Thoracic aorta (tissue), 2 donors: Measurements from ENCODE around the gene SIGLECL1. TPM values are rescaled to one million over a fixed set of nuclear protein-coding genes. Genes with fewer than 3 reads are reported as not detected.

ENCODE experiments used
- ATAC-seq: fragments of 150-250 bp; one replicate; pipeline ENCODE4 v1.8.0; 2017; ENCODE audit warnings: low read depth; ENCODE audit not compliant: insufficient number of reproducible peaks, low FRiP score
- DNase-seq: peaks from one replicate; pipeline ENCODE4 v3.0.0-alpha.2; 2020; ENCODE audit warnings: low spot score
- H3K27ac ChIP-seq, 2 donors: fragments of 200-600 bp; sonication (generic); 1 replicate in 1 of 2; 2 replicates in 1 of 2; pipeline ENCODE4 v1.5.1; 2016; ENCODE audit warnings: mild to moderate bottlenecking in 2 of 2, moderate library complexity in 2 of 2
- H3K27me3 ChIP-seq: fragments of 200-600 bp; sonication (generic); replicated peaks from 2 replicates; pipeline ENCODE4 v1.6.0; 2016; ENCODE audit warnings: mild to moderate bottlenecking; ENCODE audit not compliant: insufficient read depth
- H3K36me3 ChIP-seq: fragments of 200-600 bp; sonication (generic); one replicate; pipeline ENCODE4 v1.5.1; 2016
- H3K4me1 ChIP-seq, 2 donors: fragments of 200-600 bp; sonication (generic); 1 replicate in 1 of 2; 2 replicates in 1 of 2; pipeline versions ENCODE4 v1.5.1 to v1.6.0; 2016; ENCODE audit warnings: low read depth in 2 of 2, mild to moderate bottlenecking in 1 of 2; ENCODE audit not compliant: control insufficient read depth in 1 of 2
- H3K4me3 ChIP-seq: fragments of 200-600 bp; sonication (generic); 2 replicates; pipeline ENCODE4 v1.5.1; 2016; ENCODE audit warnings: mild to moderate bottlenecking
- H3K9me3 ChIP-seq: fragments of 200-600 bp; sonication (generic); 2 replicates; pipeline ENCODE4 v1.5.1; 2016
- CTCF ChIP-seq: fragments of 200-600 bp; sonication (generic); IDR thresholded peaks from one replicate; pipeline ENCODE4 v1.5.1; 2019; ENCODE audit warnings: antibody characterized with exemption
- total RNA-seq, 2 donors: library from RNA; depleted of rRNA; stranded (reverse); fragments of >200 nt; gene quantifications; one replicate each; pipeline versions ENCODE4 v1.1.0 to v1.2.3, GENCODE V29; 2016

Gene SIGLECL1
- total RNA-seq, 2 donors from 2014 or later, result not detected

GRCh38 chr19:51272183-51272810, 21.4 kb downstream of the SIGLECL1 start:
- no peak overlapping the region for H3K27ac ChIP-seq
- H3K27me3 ChIP-seq, result no peaks in the 10 kb centered on the region
- no peaks in the 10 kb centered on the region for H3K4me1 ChIP-seq
- ATAC-seq (no peak), DNase-seq (no peak)
- TF ChIP-seq CTCF, result no peak
- no peaks in the 10 kb centered on the region for H3K9me3 ChIP-seq
- H3K4me3 ChIP-seq, result no peak overlapping the region
- no peaks in the 10 kb centered on the region for H3K36me3 ChIP-seq

- Histone ChIP-seq H3K4me3 (no peak overlapping the region), H3K9me3 (no peaks in the 10 kb centered on the region), H3K4me1 (no peaks in the 10 kb centered on the region), H3K27ac (no peak overlapping the region), H3K36me3 (no peaks in the 10 kb centered on the region), H3K27me3 (no peaks in the 10 kb centered on the region)
- ATAC-seq (no peak), DNase-seq (no peak)
- no peak for TF ChIP-seq CTCF
Observed at GRCh38 chr19:51274049-51274770, 23.3 kb downstream of the SIGLECL1 start.

GRCh38 chr19:51277112-51277511, 26.2 kb downstream of the SIGLECL1 start:
- H3K4me1 ChIP-seq, result no peaks in the 10 kb centered on the region
- ATAC-seq (no peak), DNase-seq (no peak)
- H3K27me3 ChIP-seq, result no peaks in the 10 kb centered on the region
- H3K4me3 ChIP-seq, result no peak overlapping the region
- no peak overlapping the region for H3K27ac ChIP-seq
- no peak for TF ChIP-seq CTCF
- H3K36me3 ChIP-seq, result no peaks in the 10 kb centered on the region
- H3K9me3 ChIP-seq, result no peaks in the 10 kb centered on the region

GRCh38 chr19:51282335-51282734, 31.5 kb downstream of the SIGLECL1 start:
- H3K9me3 ChIP-seq, result no peaks in the 10 kb centered on the region
- H3K27me3 ChIP-seq, result no peaks in the 10 kb centered on the region
- no peak for TF ChIP-seq CTCF
- no peak overlapping the region for H3K27ac ChIP-seq
- no peak overlapping the region for H3K4me3 ChIP-seq
- DNase-seq, result no peak
- H3K36me3 ChIP-seq, result no peaks in the 10 kb centered on the region
- H3K4me1 ChIP-seq, result no peaks in the 10 kb centered on the region
- no peak for ATAC-seq

GRCh38 chr19:51285682-51286081, 34.8 kb downstream of the SIGLECL1 start:
- DNase-seq, result no peak
- no peak for ATAC-seq
- Histone ChIP-seq H3K27me3 (no peaks in the 10 kb centered on the region), H3K27ac (no peak overlapping the region), H3K4me3 (no peak overlapping the region), H3K36me3 (no peaks in the 10 kb centered on the region), H3K4me1 (no peaks in the 10 kb centered on the region), H3K9me3 (no peaks in the 10 kb centered on the region)
- TF ChIP-seq CTCF, result no peak
